OCI-LY1 (cell line): ENCODE data around the gene KPNA1.

ENCODE experiments used
- H2AFZ ChIP-seq: fragments of 200-600 bp; sonication (generic), shearing (Covaris generic); 2 replicates; pipeline ENCODE4 v1.6.0; 2014; ENCODE audit warnings: antibody characterized with exemption, mild to moderate bottlenecking, low read length
- H3F3A ChIP-seq: fragments of 200-600 bp; sonication (generic), shearing (Covaris generic); 2 replicates; pipeline ENCODE4 v1.6.0; 2014; ENCODE audit warnings: mild to moderate bottlenecking, antibody characterized with exemption, low read length, moderate library complexity; ENCODE audit not compliant: insufficient read depth
- H3K27ac ChIP-seq: fragments of 200-600 bp; sonication (generic); 2 replicates; pipeline ENCODE4 v1.5.1; 2014; ENCODE audit warnings: low read length, mixed run types, mild to moderate bottlenecking, low read depth; ENCODE audit not compliant: poor library complexity, severe bottlenecking
- H3K27me3 ChIP-seq: fragments of 200-600 bp; sonication (generic); 2 replicates; pipeline ENCODE4 v1.6.0; 2014; ENCODE audit warnings: antibody characterized with exemption, mild to moderate bottlenecking, low read length, moderate library complexity; ENCODE audit not compliant: insufficient read depth
- H3K36me3 ChIP-seq: fragments of 200-600 bp; sonication (generic); 2 replicates; pipeline ENCODE4 v1.6.1; 2014; ENCODE audit warnings: mild to moderate bottlenecking, antibody characterized with exemption, low read length, moderate library complexity, mixed read lengths; ENCODE audit not compliant: insufficient read depth
- H3K4me1 ChIP-seq: fragments of 200-600 bp; sonication (generic); 2 replicates; pipeline ENCODE4 v1.5.1; 2014; ENCODE audit warnings: mild to moderate bottlenecking, low read length, moderate library complexity; ENCODE audit not compliant: insufficient read depth, severe bottlenecking
- H3K4me2 ChIP-seq: fragments of 200-600 bp; sonication (generic), shearing (Covaris generic); 2 replicates; pipeline ENCODE4 v1.6.1; 2014; ENCODE audit warnings: low read length
- H3K4me3 ChIP-seq: fragments of 200-600 bp; sonication (generic); 2 replicates; pipeline ENCODE4 v1.5.1; 2014; ENCODE audit warnings: low read length, low read depth, mild to moderate bottlenecking, mixed read lengths; ENCODE audit not compliant: poor library complexity, severe bottlenecking
- H3K79me2 ChIP-seq: fragments of 200-600 bp; shearing (Covaris generic); 2 replicates; pipeline ENCODE4 v1.6.1; 2016; ENCODE audit warnings: mixed run types, low read length, mixed read lengths; ENCODE audit not compliant: insufficient read depth
- H3K9ac ChIP-seq: fragments of 200-600 bp; sonication (generic), shearing (Covaris generic); 2 replicates; pipeline ENCODE4 v1.6.1; 2014; ENCODE audit warnings: mild to moderate bottlenecking, low read length, mixed read lengths
- H3K9me2 ChIP-seq: fragments of 200-600 bp; sonication (generic), shearing (Covaris generic); 2 replicates; pipeline ENCODE4 v1.6.1; 2014; ENCODE audit warnings: low read depth, mild to moderate bottlenecking, low read length, mixed read lengths
- H3K9me3 ChIP-seq: fragments of 200-600 bp; shearing (Covaris generic); 2 replicates; pipeline ENCODE4 v1.6.1; 2014; ENCODE audit warnings: low read length, mixed read lengths
- H4K20me1 ChIP-seq: fragments of 200-600 bp; sonication (generic), shearing (Covaris generic); 2 replicates; pipeline ENCODE4 v1.6.0; 2016; ENCODE audit warnings: mild to moderate bottlenecking, low read length; ENCODE audit not compliant: insufficient read depth
- CTCF ChIP-seq: fragments of 200-600 bp; sonication (generic), shearing (Covaris generic); IDR thresholded peaks from 2 replicates; pipeline ENCODE4 v1.5.1; 2017; ENCODE audit warnings: mild to moderate bottlenecking, antibody characterized with exemption, low read length, moderate library complexity, mixed read lengths
- EZH2 ChIP-seq: fragments of 200-600 bp; sonication (generic), shearing (Covaris generic); IDR thresholded peaks from 2 replicates; pipeline ENCODE4 v1.8.0; 2017; ENCODE audit warnings: borderline replicate concordance, mixed run types, mild to moderate bottlenecking, antibody characterized with exemption, low read length, moderate library complexity, mixed read lengths

KPNA1 gene

DNA sequence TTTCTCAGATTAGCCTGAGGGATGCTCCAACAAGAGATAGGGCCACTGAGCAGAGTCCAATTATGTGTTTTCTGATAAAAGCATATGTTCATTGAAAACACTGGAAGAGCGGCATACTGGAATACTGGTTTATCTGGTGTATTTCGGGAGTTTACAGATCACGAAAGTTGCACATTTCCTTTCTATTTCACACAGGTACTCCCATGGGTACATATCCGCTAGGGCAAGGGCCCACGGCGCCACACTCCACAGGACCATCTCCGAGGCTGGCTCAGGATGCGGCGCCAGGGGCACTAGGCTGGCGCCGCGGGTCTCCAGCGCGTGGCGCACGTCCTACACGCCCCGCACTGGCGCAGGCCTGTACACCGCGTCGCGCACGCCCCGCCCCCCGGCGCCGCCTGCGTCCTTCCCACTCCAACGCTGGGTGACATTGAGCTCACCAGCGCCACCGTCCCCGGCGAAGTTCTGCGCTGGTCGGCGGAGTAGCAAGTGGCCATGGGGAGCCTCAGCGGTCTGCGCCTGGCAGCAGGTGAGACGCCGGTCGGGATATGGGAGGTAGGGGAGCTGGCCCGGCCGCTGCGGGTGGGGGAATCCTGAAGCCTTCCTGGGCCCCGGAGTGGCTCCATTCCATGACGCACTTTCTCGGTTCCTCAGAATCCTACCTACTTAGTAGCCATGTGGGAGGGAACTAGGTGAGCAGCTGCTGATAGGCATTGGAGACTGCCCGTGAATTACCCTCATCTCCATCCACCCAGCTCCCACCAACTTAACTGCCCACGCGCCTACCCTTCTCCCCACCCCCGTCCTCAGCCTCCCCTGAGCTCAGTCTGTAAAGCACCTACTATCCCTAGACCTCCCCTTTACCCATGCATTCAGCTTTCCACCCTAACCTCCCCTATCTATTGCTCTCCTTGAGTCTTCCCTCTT lies 130.7 kb downstream of the KPNA1 start, which contains the start of gene FAM162A:
Gene FAM162A, plus strand, starts transcription at position 412 of the 927 bp plus-strand sequence. Its CDS starts 84 bp downstream, at position 496.
- Histone ChIP-seq H2AFZ (peak within 1 kb of the TSS; percentile 90), H3K79me2 (peaks cover 49% of the 10 kb centered on the region), H3K4me1 (peaks cover 54% of the 10 kb centered on the region), H3K27ac (peak within 1 kb of the TSS; percentile 76), H3K9me3 (no peaks in the 10 kb centered on the region), H3K9ac (peak within 1 kb of the TSS; percentile 89), H3F3A (no peaks in the 10 kb centered on the region; the same call in 1 of the 2 replicates), H3K36me3 (peaks cover 19% of the 10 kb centered on the region; the same call in 1 of the 2 replicates), H3K27me3 (no peaks in the 10 kb centered on the region), H3K4me2 (peak within 1 kb of the TSS; percentile 98), H3K9me2 (no peaks in the 10 kb centered on the region), H3K4me3 (peak within 1 kb of the TSS; percentile 89), H4K20me1 (no peaks in the 10 kb centered on the region)
- TF ChIP-seq EZH2 (no peak), CTCF (peak; percentile 82)

- Histone ChIP-seq H3K9me2 (no peaks in the 10 kb centered on the region), H3K9ac (peak within 1 kb of the TSS; percentile 89), H3K4me2 (peak within 1 kb of the TSS; percentile 98), H3K36me3 (peaks cover 17% of the 10 kb centered on the region; the same call in 1 of the 2 replicates), H3K9me3 (no peaks in the 10 kb centered on the region), H3K27me3 (no peaks in the 10 kb centered on the region), H3F3A (no peaks in the 10 kb centered on the region; the same call in 1 of the 2 replicates), H4K20me1 (no peaks in the 10 kb centered on the region), H3K4me3 (peak within 1 kb of the TSS; percentile 89), H3K4me1 (peaks cover 53% of the 10 kb centered on the region), H3K27ac (peak within 1 kb of the TSS; percentile 76), H3K79me2 (peaks cover 48% of the 10 kb centered on the region), H2AFZ (peak within 1 kb of the TSS; percentile 90)
- TF ChIP-seq EZH2 = no peak
- no peak for TF ChIP-seq CTCF
Measured at GRCh38 chr3:122382888-122383666, 131.7 kb downstream of the KPNA1 start, which contains the start of gene MIX23. Gene MIX23 (minus strand): TSS chr3:122383231. CDS start chr3:122383224, 7 bp downstream.

- Histone ChIP-seq H3K9me2 (no peaks in the 10 kb centered on the region), H3K79me2 (peaks cover 37% of the 10 kb centered on the region), H3K4me2 (no peak overlapping the region), H4K20me1 (no peaks in the 10 kb centered on the region), H3K27ac (no peak overlapping the region), H3K4me3 (no peak overlapping the region), H3K4me1 (peaks cover 21% of the 10 kb centered on the region), H3K9me3 (no peaks in the 10 kb centered on the region), H3F3A (no peaks in the 10 kb centered on the region), H2AFZ (no peak overlapping the region), H3K9ac (no peak overlapping the region), H3K27me3 (no peaks in the 10 kb centered on the region), H3K36me3 (no peaks in the 10 kb centered on the region)
- no peak for TF ChIP-seq CTCF
- TF ChIP-seq EZH2 = no peak
Measured at GRCh38 chr3:122377975-122378374, 136.8 kb downstream of the KPNA1 start.
